HCT116 (cell line): ENCODE data around the gene FAM50A.

Source experiments
- CEBPB ChIP-seq: IDR thresholded peaks from 2 replicates; pipeline ENCODE4 v1.6.1; 2012; ENCODE audit warnings: low read depth
- EZH2 ChIP-seq: fragments of 200-600 bp; sonication (generic); IDR thresholded peaks from 2 replicates; pipeline ENCODE4 v1.6.1; 2017; ENCODE audit warnings: antibody characterized with exemption, mixed run types
- POLR2A ChIP-seq: IDR thresholded peaks from 2 replicates; pipeline ENCODE4 v1.7.0; 2011; ENCODE audit warnings: borderline replicate concordance; ENCODE audit not compliant: insufficient read depth, insufficient read length; ENCODE audit errors: extremely low read depth
- POLR2AphosphoS5 ChIP-seq: IDR thresholded peaks from 2 replicates; pipeline ENCODE4 v1.6.1; 2011; ENCODE audit warnings: mild to moderate bottlenecking, low read depth, low read length, moderate library complexity
- YY1 ChIP-seq: IDR thresholded peaks from 2 replicates; pipeline ENCODE4 v1.6.1; 2011; ENCODE audit warnings: low read length, low read depth, moderate library complexity, mild to moderate bottlenecking; ENCODE audit not compliant: insufficient replicate concordance; ENCODE audit errors: extremely low read depth
- ZFX ChIP-seq: fragments of 450-650 bp; IDR thresholded peaks from 2 replicates; pipeline ENCODE4 v1.6.1; 2017
- TF ChIP-seq, protein P1 (sequence below): IDR thresholded peaks from 2 replicates; pipeline ENCODE4 v1.6.1; 2012
- TF ChIP-seq, protein P2 (sequence below), 3 experiments: fragments of 200-600 bp in 1 of 3; sonication (generic) in 1 of 3; IDR thresholded peaks in 2 of 3; conservative IDR thresholded peaks in 1 of 3; 2 replicates each; pipeline ENCODE4 v1.5.1; 2012 to 2017; ENCODE audit warnings: low read depth in 2 of 3, low read length in 2 of 3, antibody characterized with exemption in 1 of 3, borderline replicate concordance in 1 of 3, control low read depth in 1 of 3, mild to moderate bottlenecking in 1 of 3, mixed read lengths in 1 of 3, mixed run types in 1 of 3, moderate library complexity in 1 of 3; ENCODE audit not compliant: insufficient read depth in 1 of 3
- TF ChIP-seq, protein P3 (sequence below): IDR thresholded peaks from 2 replicates; pipeline ENCODE4 v1.6.1; 2012; ENCODE audit warnings: low read depth
- TF ChIP-seq, protein P4 (sequence below): IDR thresholded peaks from 2 replicates; pipeline ENCODE4 v1.6.1; 2011; ENCODE audit warnings: mild to moderate bottlenecking, low read length, moderate library complexity; ENCODE audit not compliant: insufficient replicate concordance; ENCODE audit errors: extremely low read depth

DNA sequence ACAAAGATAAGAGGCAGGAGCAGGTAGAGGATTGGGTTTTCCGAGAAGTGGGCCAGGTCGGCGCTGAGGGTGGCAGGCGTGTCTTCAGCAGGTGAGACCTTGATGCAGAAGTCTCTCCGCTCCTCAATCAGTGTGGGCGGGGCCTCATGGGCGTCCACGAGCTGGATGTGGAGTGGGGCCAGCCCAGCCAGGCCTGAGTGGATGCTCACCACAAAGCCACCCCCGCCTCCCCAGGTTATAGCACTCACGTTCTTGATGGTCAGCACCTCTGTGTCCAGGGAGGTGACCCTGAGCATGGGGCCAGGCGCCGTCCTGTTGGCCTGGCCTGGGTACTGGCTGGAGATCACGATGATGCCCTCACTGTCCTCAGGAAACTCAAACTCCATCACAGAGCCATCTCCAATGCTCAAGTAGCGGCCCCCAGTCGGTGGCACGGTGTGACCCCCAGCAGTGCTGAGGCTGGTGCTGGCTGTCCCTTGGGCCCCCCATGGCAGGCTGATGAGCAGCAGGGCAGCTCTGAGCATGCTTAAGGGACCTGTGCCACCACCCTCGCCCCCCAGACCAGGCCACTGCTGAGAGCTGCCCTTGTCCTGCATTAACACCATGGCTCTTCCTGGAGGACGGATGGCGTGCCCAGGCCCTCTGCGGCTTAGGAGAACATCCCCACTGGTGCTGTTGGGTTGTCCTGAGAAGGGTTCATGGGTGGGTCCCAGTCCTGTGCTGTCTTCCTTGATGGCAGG, 44.6 kb downstream of the FAM50A start:
- TF ChIP-seq, protein P1, sequence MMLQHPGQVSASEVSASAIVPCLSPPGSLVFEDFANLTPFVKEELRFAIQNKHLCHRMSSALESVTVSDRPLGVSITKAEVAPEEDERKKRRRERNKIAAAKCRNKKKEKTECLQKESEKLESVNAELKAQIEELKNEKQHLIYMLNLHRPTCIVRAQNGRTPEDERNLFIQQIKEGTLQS, result no peak
- TF ChIP-seq, protein P2, sequence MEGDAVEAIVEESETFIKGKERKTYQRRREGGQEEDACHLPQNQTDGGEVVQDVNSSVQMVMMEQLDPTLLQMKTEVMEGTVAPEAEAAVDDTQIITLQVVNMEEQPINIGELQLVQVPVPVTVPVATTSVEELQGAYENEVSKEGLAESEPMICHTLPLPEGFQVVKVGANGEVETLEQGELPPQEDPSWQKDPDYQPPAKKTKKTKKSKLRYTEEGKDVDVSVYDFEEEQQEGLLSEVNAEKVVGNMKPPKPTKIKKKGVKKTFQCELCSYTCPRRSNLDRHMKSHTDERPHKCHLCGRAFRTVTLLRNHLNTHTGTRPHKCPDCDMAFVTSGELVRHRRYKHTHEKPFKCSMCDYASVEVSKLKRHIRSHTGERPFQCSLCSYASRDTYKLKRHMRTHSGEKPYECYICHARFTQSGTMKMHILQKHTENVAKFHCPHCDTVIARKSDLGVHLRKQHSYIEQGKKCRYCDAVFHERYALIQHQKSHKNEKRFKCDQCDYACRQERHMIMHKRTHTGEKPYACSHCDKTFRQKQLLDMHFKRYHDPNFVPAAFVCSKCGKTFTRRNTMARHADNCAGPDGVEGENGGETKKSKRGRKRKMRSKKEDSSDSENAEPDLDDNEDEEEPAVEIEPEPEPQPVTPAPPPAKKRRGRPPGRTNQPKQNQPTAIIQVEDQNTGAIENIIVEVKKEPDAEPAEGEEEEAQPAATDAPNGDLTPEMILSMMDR (IDR thresholded peaks at IDR 0.05 in 2 of 3, conservative IDR thresholded peaks at IDR 0.05 in 1 of 3; ENCODE audit: borderline replicate concordance in 1 of 3, insufficient read depth in 1 of 3, low read depth in 2 of 3, low read length in 2 of 3), result no peak
- TF ChIP-seq YY1, result no peak
- TF ChIP-seq, protein P3, sequence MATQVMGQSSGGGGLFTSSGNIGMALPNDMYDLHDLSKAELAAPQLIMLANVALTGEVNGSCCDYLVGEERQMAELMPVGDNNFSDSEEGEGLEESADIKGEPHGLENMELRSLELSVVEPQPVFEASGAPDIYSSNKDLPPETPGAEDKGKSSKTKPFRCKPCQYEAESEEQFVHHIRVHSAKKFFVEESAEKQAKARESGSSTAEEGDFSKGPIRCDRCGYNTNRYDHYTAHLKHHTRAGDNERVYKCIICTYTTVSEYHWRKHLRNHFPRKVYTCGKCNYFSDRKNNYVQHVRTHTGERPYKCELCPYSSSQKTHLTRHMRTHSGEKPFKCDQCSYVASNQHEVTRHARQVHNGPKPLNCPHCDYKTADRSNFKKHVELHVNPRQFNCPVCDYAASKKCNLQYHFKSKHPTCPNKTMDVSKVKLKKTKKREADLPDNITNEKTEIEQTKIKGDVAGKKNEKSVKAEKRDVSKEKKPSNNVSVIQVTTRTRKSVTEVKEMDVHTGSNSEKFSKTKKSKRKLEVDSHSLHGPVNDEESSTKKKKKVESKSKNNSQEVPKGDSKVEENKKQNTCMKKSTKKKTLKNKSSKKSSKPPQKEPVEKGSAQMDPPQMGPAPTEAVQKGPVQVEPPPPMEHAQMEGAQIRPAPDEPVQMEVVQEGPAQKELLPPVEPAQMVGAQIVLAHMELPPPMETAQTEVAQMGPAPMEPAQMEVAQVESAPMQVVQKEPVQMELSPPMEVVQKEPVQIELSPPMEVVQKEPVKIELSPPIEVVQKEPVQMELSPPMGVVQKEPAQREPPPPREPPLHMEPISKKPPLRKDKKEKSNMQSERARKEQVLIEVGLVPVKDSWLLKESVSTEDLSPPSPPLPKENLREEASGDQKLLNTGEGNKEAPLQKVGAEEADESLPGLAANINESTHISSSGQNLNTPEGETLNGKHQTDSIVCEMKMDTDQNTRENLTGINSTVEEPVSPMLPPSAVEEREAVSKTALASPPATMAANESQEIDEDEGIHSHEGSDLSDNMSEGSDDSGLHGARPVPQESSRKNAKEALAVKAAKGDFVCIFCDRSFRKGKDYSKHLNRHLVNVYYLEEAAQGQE, result no peak
- no peak for TF ChIP-seq POLR2A
- no peak for TF ChIP-seq ZFX
- TF ChIP-seq EZH2, result no peak
- TF ChIP-seq, protein P4, sequence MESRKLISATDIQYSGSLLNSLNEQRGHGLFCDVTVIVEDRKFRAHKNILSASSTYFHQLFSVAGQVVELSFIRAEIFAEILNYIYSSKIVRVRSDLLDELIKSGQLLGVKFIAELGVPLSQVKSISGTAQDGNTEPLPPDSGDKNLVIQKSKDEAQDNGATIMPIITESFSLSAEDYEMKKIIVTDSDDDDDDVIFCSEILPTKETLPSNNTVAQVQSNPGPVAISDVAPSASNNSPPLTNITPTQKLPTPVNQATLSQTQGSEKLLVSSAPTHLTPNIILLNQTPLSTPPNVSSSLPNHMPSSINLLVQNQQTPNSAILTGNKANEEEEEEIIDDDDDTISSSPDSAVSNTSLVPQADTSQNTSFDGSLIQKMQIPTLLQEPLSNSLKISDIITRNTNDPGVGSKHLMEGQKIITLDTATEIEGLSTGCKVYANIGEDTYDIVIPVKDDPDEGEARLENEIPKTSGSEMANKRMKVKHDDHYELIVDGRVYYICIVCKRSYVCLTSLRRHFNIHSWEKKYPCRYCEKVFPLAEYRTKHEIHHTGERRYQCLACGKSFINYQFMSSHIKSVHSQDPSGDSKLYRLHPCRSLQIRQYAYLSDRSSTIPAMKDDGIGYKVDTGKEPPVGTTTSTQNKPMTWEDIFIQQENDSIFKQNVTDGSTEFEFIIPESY, result no peak
- no peak for TF ChIP-seq CEBPB
- no peak for TF ChIP-seq POLR2AphosphoS5
